GM13977 (cell line): Measurements from ENCODE around the gene MAP3K19.
A peak's percentile ranks its signal among the peaks of the same experiment; 100 is the strongest.

ENCODE experiments used
- DNase-seq: peaks from one replicate; pipeline ENCODE4 v3.0.0; 2012; ENCODE audit warnings: low spot score
- CTCF ChIP-seq: IDR thresholded peaks from 2 replicates; pipeline ENCODE4 v1.5.1; 2012; ENCODE audit warnings: mild to moderate bottlenecking, control low read depth; ENCODE audit not compliant: insufficient read depth; ENCODE audit errors: extremely low read depth, missing control alignments
- in situ Hi-C: fragments of 300-500 bp; cut with MboI; formaldehyde crosslinking; loops from one replicate; pipeline ENCODE4 v1.12.0; 2022; ENCODE audit warnings: low sequenced_read_pairs, low pct_unique_long_range_greater_than_20kb, mixed read lengths, inconsistent platforms; ENCODE audit not compliant: unreplicated experiment

The MAP3K19 gene

GRCh38 chr2:134926231-134926931 lies 120.9 kb downstream of the MAP3K19 start:
- DNase-seq: no peak
- in situ Hi-C loops: no loop called here
- TF ChIP-seq CTCF: no peak

GRCh38 chr2:134924912-134925311 lies 122.3 kb downstream of the MAP3K19 start:
- TF ChIP-seq CTCF: no peak
- in situ Hi-C loops: no loop called here
- DNase-seq: no peak

GRCh38 chr2:134919341-134920210 lies 127.7 kb downstream of the MAP3K19 start:
- no peak for TF ChIP-seq CTCF
- peak; percentile 32 for DNase-seq
- in situ Hi-C loops: no loop called here

- in situ Hi-C loops: no loop called here
- no peak for TF ChIP-seq CTCF
- DNase-seq: peak; percentile 97
These were observed 128.5 kb downstream of the MAP3K19 start, which contains the start of gene CCNT2 for GRCh38 chr2:134918526-134919340. Gene CCNT2, plus strand, starts transcription at chr2:134918822. Its CDS starts 33 bp downstream, at chr2:134918855.

GRCh38 chr2:134917888-134918525 lies 129.2 kb downstream of the MAP3K19 start:
- DNase-seq: peak; percentile 10
- no peak for TF ChIP-seq CTCF
- in situ Hi-C loops: no loop called here
